PC-9 (cell line): Measurements from ENCODE around the gene SMARCA4. TPM values are rescaled to one million over a fixed set of nuclear protein-coding genes. Genes with fewer than 3 reads are reported as not detected.

Experiments
- BruUV-seq: library from RNA; stranded (reverse); fragments of 400-500 nt; replicated peaks from 2 replicates; lab custom pipeline; 2021; lab: Mats Ljungman, UMichigan
- CTCF ChIA-PET: fragments of 300-600 bp; sonication (Branson Sonifier 250); formaldehyde crosslinking; loops from one replicate; lab custom pipeline; 2022; ENCODE audit warnings: antibody characterized with exemption; lab: Charles Lee
- POLR2A ChIA-PET: fragments of 300-600 bp; sonication (Branson Sonifier 250); formaldehyde crosslinking; loops from one replicate; lab custom pipeline; 2022; ENCODE audit warnings: antibody characterized with exemption; ENCODE audit not compliant: unreplicated experiment; lab: Charles Lee
- DNase-seq, 2 experiments: peaks; one replicate each; pipeline versions ENCODE4 v3.0.0 to v3.0.0-alpha.2; 2015 to 2022; ENCODE audit warnings: mixed read lengths in 1 of 2
- H2AFZ ChIP-seq: fragments of 200-600 bp; sonication (generic); 2 replicates; pipeline ENCODE4 v1.8.1; 2017; ENCODE audit warnings: antibody characterized with exemption
- H3F3A ChIP-seq: fragments of 200-600 bp; sonication (generic); 2 replicates; pipeline ENCODE4 v1.8.1; 2017; ENCODE audit warnings: antibody characterized with exemption, mild to moderate bottlenecking, low read depth; ENCODE audit not compliant: insufficient read depth
- H3K27ac ChIP-seq: fragments of 200-600 bp; sonication (generic); 2 replicates; pipeline ENCODE4 v1.6.1; 2016; ENCODE audit warnings: mixed run types
- H3K27me3 ChIP-seq: fragments of 200-600 bp; sonication (generic); 2 replicates; pipeline ENCODE4 v1.6.1; 2016; ENCODE audit warnings: low read depth, mixed run types; ENCODE audit not compliant: insufficient read depth
- H3K36me3 ChIP-seq: fragments of 200-600 bp; sonication (generic); 2 replicates; pipeline ENCODE4 v1.6.1; 2016; ENCODE audit warnings: low read depth, mixed run types
- H3K4me1 ChIP-seq: fragments of 200-600 bp; sonication (generic); replicated peaks from 2 replicates; pipeline ENCODE4 v1.6.1; 2016; ENCODE audit warnings: mixed run types; ENCODE audit not compliant: insufficient read depth
- H3K4me2 ChIP-seq: fragments of 200-600 bp; sonication (generic); 2 replicates; pipeline ENCODE4 v1.6.1; 2017; ENCODE audit warnings: mixed run types
- H3K4me3 ChIP-seq: fragments of 200-600 bp; sonication (generic); 2 replicates; pipeline ENCODE4 v1.6.1; 2016; ENCODE audit warnings: mixed run types
- H3K79me2 ChIP-seq: fragments of 200-600 bp; sonication (generic); 2 replicates; pipeline ENCODE4 v1.6.1; 2017; ENCODE audit warnings: low read depth, mixed run types
- H3K9me2 ChIP-seq: fragments of 200-600 bp; sonication (generic); 2 replicates; pipeline ENCODE4 v1.8.1; 2017; ENCODE audit warnings: mild to moderate bottlenecking; ENCODE audit not compliant: insufficient read depth
- H3K9me3 ChIP-seq: fragments of 200-600 bp; sonication (generic); 2 replicates; pipeline ENCODE4 v1.8.1; 2016; ENCODE audit warnings: low read depth; ENCODE audit not compliant: insufficient read depth
- H4K20me1 ChIP-seq: fragments of 200-600 bp; sonication (generic); 2 replicates; pipeline ENCODE4 v1.8.1; 2017; ENCODE audit not compliant: insufficient read depth
- EZH2 ChIP-seq: fragments of 200-600 bp; sonication (generic); IDR thresholded peaks from 2 replicates; pipeline ENCODE4 v1.8.0; 2017; ENCODE audit warnings: antibody characterized with exemption, low read depth
- intact Hi-C: fragments of 100-400 bp; cut with micrococcal nuclease; formaldehyde crosslinking; loops from one replicate; pipeline ENCODE4 v1.10.0; 2022; ENCODE audit not compliant: unreplicated experiment
- total RNA-seq: library from RNA; stranded (reverse); gene quantifications from 2 replicates; pipeline ENCODE4 v1.2.3, GENCODE V29; 2021
- TF ChIP-seq, protein P1 (sequence below): fragments of 200-600 bp; sonication (generic); conservative IDR thresholded peaks from 2 replicates; pipeline ENCODE4 v1.6.1; 2017; ENCODE audit warnings: mixed run types, antibody characterized with exemption, mild to moderate bottlenecking, moderate library complexity

SMARCA4 gene
- total RNA-seq, 1 experiment from 2014 or later, result 136 TPM

DNA sequence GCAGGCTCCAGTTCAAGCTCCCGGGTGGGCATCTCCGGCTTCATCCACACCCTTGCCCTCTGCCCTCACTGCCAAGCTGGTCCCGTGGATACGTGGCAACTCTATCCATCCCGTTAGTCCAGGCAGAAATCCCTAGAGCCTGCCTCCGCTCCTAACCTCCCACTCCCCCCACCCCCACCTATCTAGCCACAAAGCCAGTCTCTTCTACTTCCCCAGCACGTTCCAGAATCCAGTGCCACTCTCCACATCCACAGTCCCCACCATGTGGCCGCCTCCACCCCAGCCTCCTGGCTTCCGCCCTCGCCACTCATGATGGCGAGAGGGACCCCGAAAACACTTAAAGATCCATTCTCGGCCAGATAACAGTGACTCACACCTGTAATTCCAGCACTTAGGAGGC lies 36.2 kb upstream of the SMARCA4 start:
- Histone ChIP-seq H2AFZ (no peak overlapping the region), H3K4me1 (peaks cover 10% of the 10 kb centered on the region), H3K27ac (no peak overlapping the region), H4K20me1 (peaks cover 13% of the 10 kb centered on the region; the same call in 1 of the 2 replicates), H3K4me3 (no peak overlapping the region), H3K9me2 (no peaks in the 10 kb centered on the region), H3K9me3 (no peaks in the 10 kb centered on the region), H3F3A (peaks cover 23% of the 10 kb centered on the region), H3K36me3 (peaks cover 4% of the 10 kb centered on the region; the same call in 1 of the 2 replicates), H3K4me2 (no peak overlapping the region), H3K79me2 (peaks cover 28% of the 10 kb centered on the region), H3K27me3 (no peaks in the 10 kb centered on the region)
- no peak for TF ChIP-seq EZH2
- TF ChIP-seq, protein P1, sequence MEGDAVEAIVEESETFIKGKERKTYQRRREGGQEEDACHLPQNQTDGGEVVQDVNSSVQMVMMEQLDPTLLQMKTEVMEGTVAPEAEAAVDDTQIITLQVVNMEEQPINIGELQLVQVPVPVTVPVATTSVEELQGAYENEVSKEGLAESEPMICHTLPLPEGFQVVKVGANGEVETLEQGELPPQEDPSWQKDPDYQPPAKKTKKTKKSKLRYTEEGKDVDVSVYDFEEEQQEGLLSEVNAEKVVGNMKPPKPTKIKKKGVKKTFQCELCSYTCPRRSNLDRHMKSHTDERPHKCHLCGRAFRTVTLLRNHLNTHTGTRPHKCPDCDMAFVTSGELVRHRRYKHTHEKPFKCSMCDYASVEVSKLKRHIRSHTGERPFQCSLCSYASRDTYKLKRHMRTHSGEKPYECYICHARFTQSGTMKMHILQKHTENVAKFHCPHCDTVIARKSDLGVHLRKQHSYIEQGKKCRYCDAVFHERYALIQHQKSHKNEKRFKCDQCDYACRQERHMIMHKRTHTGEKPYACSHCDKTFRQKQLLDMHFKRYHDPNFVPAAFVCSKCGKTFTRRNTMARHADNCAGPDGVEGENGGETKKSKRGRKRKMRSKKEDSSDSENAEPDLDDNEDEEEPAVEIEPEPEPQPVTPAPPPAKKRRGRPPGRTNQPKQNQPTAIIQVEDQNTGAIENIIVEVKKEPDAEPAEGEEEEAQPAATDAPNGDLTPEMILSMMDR, result no peak
- peak in 1 of 2 experiments; percentile 10 for DNase-seq
- BruUV-seq, result no TSS peak
- CTCF ChIA-PET, result no interaction called here
- intact Hi-C loops, result no loop called here
- POLR2A ChIA-PET, result no interaction called here

DNA sequence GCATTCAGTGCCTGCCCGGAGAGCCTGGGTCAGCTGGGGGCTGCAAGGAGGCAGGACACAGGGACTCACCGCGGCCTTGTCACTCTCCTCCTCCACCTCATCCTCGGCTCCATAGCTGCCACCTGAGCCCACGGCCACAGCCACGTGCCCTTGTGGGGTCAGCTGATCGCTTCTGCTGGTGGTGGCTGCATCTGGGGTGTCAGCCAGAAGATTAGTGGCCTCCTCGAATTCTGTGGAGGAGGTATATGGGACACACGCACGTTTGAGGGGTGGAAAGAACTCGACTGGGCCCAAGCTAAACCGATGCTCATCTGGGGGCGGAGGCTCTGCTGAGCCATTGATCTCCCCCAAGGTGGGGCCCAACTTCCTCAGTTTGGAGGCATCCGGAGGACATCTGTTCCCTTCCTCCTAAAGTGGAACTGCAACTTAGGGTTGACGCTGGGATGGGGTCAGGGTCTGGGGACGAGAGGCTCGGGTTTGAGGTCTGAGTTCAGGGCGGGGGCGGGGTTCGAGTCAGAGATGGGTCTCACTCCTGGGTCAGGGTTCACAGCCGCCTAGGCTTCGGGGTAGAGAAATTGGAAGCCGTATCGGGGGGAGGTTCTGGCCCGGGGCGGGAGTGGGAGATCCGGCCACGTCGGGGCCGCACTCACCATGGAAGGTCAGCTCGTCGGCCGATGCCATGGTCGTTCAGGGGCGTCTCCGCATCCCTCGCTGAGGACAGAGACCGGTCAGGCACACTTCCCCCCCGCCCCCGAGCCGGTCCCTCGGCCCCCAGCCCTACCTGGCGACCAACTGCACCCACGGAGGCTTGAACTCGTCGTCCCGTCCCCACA lies 32.9 kb upstream of the SMARCA4 start:
- TF ChIP-seq, protein P1, result no peak
- no peak for TF ChIP-seq EZH2
- intact Hi-C loops, result loop anchor here (1.0 kb wide), 2 partner anchors 29 to 57 kb away; partner anchors contain the start of gene CARM1
- BruUV-seq, result TSS peak; percentile 52
- H3K9me3 ChIP-seq, result no peaks in the 10 kb centered on the region
- H3K27ac ChIP-seq, result no peak overlapping the region
- H3K4me2 ChIP-seq, result peak overlapping the region; percentile 90
- peaks cover 10% of the 10 kb centered on the region; the same call in 1 of the 2 replicates for H3K36me3 ChIP-seq
- no peak for DNase-seq
- peaks cover 57% of the 10 kb centered on the region for H3K79me2 ChIP-seq
- ChIA-PET POLR2A (interaction anchor here (0.7 kb wide), 1 partner anchor 439 kb away, joined by 4 read pairs; no protein-coding TSS in a partner anchor), CTCF (interaction anchor here (0.7 kb wide), 1 partner anchor 366 kb away, joined by 3 read pairs; no protein-coding TSS in a partner anchor)
- H4K20me1 ChIP-seq, result peaks cover 34% of the 10 kb centered on the region; the same call in 1 of the 2 replicates
- peaks cover 5% of the 10 kb centered on the region; the same call in 1 of the 2 replicates for H3F3A ChIP-seq
- peak overlapping the region; percentile 86 for H2AFZ ChIP-seq
- H3K4me1 ChIP-seq, result peaks cover 15% of the 10 kb centered on the region
- H3K9me2 ChIP-seq, result no peaks in the 10 kb centered on the region
- H3K27me3 ChIP-seq, result no peaks in the 10 kb centered on the region
- peak overlapping the region; percentile 84 for H3K4me3 ChIP-seq

GRCh38 chr19:10928563-10929401 lies 32.0 kb upstream of the SMARCA4 start, which contains the start of the genes TIMM29 and YIPF2:
Gene TIMM29 (plus strand): TSS chr19:10928811. CDS start chr19:10928823, 12 bp downstream.
Gene YIPF2 (minus strand): TSS chr19:10928639. CDS start chr19:10928410, 229 bp downstream.
- Histone ChIP-seq H3K9me3 (no peaks in the 10 kb centered on the region), H3K27me3 (no peaks in the 10 kb centered on the region), H4K20me1 (peaks cover 27% of the 10 kb centered on the region; the same call in 1 of the 2 replicates), H3K4me1 (peaks cover 15% of the 10 kb centered on the region), H3K4me3 (peak within 1 kb of the TSS; percentile 84), H3F3A (0 out of 2 replicates have a peak, but pooled peaks cover 9% of the 10 kb centered on the region), H3K27ac (no peak within 1 kb of the TSS), H3K36me3 (0 out of 2 replicates have a peak, but pooled peaks cover 6% of the 10 kb centered on the region), H3K4me2 (peak within 1 kb of the TSS; percentile 91), H3K9me2 (no peaks in the 10 kb centered on the region), H2AFZ (peak within 1 kb of the TSS; percentile 86), H3K79me2 (peaks cover 59% of the 10 kb centered on the region)
- no peak for TF ChIP-seq EZH2
- TF ChIP-seq, protein P1, result no peak
- intact Hi-C loops, result loop anchor here (1.0 kb wide), 2 partner anchors 29 to 57 kb away; partner anchors contain the start of gene CARM1
- peak; percentile 96 to 98 for DNase-seq
- BruUV-seq, result no TSS peak
- ChIA-PET POLR2A (no interaction called here), CTCF (no interaction called here)
